ENCODE data around the gene TTBK1.

DNA sequence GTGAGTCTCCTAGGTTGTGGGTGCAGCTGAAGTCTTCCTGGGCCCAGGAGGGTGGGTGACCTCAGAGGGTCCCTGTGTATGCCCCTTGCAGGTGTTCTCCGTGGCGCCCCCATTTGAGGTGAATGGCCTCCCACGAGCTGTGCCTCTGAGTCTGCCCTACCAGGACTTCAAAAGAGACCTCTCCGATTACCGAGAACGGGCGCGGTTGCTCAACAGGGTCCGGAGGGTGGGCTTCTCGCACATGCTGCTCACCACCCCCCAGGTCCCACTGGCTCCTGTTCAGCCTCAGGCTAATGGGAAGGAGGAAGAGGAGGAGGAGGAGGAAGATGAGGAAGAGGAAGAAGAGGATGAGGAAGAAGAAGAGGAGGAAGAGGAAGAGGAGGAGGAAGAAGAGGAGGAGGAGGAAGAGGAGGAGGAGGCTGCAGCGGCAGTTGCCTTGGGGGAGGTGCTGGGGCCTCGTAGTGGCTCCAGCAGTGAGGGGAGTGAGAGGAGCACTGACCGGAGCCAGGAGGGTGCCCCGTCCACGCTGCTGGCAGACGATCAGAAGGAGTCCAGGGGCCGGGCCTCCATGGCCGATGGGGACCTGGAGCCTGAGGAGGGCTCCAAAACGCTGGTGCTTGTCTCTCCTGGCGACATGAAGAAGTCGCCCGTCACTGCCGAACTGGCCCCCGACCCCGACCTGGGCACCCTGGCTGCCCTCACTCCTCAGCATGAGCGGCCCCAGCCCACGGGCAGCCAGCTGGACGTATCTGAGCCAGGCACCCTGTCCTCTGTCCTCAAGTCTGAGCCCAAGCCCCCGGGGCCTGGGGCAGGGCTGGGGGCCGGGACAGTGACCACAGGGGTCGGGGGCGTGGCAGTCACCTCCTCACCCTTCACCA, 39.6 kb downstream of the TTBK1 start:
- no peak for TF ChIP-seq POLR2A (IDR thresholded peaks at IDR 0.05)
- TF ChIP-seq, protein P1, sequence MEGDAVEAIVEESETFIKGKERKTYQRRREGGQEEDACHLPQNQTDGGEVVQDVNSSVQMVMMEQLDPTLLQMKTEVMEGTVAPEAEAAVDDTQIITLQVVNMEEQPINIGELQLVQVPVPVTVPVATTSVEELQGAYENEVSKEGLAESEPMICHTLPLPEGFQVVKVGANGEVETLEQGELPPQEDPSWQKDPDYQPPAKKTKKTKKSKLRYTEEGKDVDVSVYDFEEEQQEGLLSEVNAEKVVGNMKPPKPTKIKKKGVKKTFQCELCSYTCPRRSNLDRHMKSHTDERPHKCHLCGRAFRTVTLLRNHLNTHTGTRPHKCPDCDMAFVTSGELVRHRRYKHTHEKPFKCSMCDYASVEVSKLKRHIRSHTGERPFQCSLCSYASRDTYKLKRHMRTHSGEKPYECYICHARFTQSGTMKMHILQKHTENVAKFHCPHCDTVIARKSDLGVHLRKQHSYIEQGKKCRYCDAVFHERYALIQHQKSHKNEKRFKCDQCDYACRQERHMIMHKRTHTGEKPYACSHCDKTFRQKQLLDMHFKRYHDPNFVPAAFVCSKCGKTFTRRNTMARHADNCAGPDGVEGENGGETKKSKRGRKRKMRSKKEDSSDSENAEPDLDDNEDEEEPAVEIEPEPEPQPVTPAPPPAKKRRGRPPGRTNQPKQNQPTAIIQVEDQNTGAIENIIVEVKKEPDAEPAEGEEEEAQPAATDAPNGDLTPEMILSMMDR (IDR thresholded peaks at IDR 0.05): no peak
